HG03521 (cell line): Measurements from ENCODE around the gene ZNF117.
"Not testable (repeated sequence)": the region's sequence is repeated elsewhere in the genome, so short reads cannot be mapped to it uniquely, and the experiment has no call there.

Source experiments
- ATAC-seq: cut with Tn5 transposase; IDR thresholded peaks from one replicate; pipeline ENCODE4 v1.9.1; 2021; ENCODE audit warnings: mild to moderate bottlenecking, moderate library complexity; ENCODE audit not compliant: unreplicated experiment

The ZNF117 gene

GRCh38 chr7:64997164-64997908, 6.5 kb upstream of the ZNF117 start:
- ATAC-seq = no peak

GRCh38 chr7:64996305-64996704, 5.5 kb upstream of the ZNF117 start:
- ATAC-seq = no peak

GRCh38 chr7:64993901-64994300, 3.1 kb upstream of the ZNF117 start:
- no peak for ATAC-seq

- ATAC-seq = no peak
These were observed 2.1 kb upstream of the ZNF117 start for GRCh38 chr7:64992971-64993370.

- ATAC-seq = no peak
These were observed 620 bp downstream of the ZNF117 start for GRCh38 chr7:64990216-64990615.

- ATAC-seq = no peak
These were observed 12.2 kb downstream of the ZNF117 start for GRCh38 chr7:64978497-64979203.

GRCh38 chr7:64965594-64965993, 25.2 kb downstream of the ZNF117 start:
- ATAC-seq = no peak

GRCh38 chr7:64959072-64959747, 31.6 kb downstream of the ZNF117 start:
- ATAC-seq = no peak

- ATAC-seq = no peak
These were observed 39.5 kb downstream of the ZNF117 start for GRCh38 chr7:64951250-64951848.

GRCh38 chr7:64950673-64951072, 40.2 kb downstream of the ZNF117 start:
- ATAC-seq = not testable (repeated sequence)

- ATAC-seq = not testable (repeated sequence)
These were observed 42.1 kb downstream of the ZNF117 start for GRCh38 chr7:64948774-64949173.

- ATAC-seq = no peak
These were observed 43.4 kb downstream of the ZNF117 start for GRCh38 chr7:64947252-64948000.

- no peak for ATAC-seq
These were observed 44.1 kb downstream of the ZNF117 start for GRCh38 chr7:64946772-64947171.

GRCh38 chr7:64945503-64946175, 45.2 kb downstream of the ZNF117 start:
- no peak for ATAC-seq

GRCh38 chr7:64944667-64945502, 46.0 kb downstream of the ZNF117 start:
- not testable (repeated sequence) for ATAC-seq

GRCh38 chr7:64940021-64940420, 50.8 kb downstream of the ZNF117 start:
- ATAC-seq = not testable (repeated sequence)

- no peak for ATAC-seq
These were observed 52.3 kb downstream of the ZNF117 start for GRCh38 chr7:64938540-64938939.

- no peak for ATAC-seq
These were observed 56.4 kb downstream of the ZNF117 start for GRCh38 chr7:64934478-64934877.
